ENCODE data around the gene DIDO1. TPM values are rescaled to one million over a fixed set of nuclear protein-coding genes. Genes with fewer than 3 reads are reported as not detected.

The DIDO1 gene
- total and polyA plus RNA-seq, 2 of the 4 experiments (the other 2 are of a cell fraction), result 21.8 to 28.1 TPM

DNA sequence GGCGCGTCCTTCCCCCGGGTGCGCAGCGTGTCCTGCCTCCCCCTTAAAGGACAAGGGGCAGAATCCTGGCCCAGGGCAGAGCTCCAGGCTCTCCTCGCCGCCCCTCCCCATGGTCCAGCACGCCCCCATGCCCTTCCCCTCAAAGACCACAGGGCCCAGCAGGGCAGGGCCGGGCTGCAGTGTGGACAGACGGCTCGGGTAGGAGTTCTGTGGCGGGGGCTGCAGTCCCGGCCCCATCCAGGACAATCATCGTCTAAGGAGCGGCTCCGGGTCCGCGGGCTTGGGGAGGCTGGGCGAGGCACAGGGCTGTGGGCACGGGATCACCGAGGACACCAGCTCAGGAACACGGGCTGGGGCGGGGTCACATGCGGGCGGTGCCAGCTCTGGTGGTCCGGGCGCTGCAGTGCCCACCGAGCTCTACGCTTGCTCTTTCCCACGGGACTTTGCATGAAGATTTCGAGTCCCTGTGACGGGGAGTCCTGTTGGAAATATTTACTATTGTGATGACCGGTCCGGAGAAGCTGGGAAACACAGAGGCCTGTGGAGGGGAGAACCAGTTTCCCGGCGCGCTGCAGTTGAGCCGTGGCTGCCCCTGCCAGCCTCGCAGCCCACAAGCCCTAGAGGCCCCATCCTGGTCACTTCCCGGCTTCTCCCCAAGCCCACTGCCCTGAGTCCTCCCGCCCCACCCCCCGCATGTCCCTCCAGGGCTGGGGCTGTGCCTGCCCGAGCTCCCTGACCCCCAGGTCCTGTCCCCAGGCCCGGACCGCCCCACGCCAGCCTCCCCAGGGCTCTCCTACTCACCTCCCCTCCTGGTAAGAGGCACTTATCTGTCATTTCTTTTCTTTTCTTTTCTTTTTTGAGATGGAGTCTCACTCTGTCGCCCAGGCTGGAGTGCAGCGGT, 46.8 kb upstream of the DIDO1 start:
- no peak overlapping the region for H3K4me3 ChIP-seq (ENCODE audit: insufficient read depth, low read depth, low read length)
- H3K79me1 ChIP-seq (ENCODE audit: low read depth in 1 of 2, low read length in 2 of 2), result no peaks in the 10 kb centered on the region
- no peak overlapping the region for H4K8ac ChIP-seq (ENCODE audit: low read depth in 2 of 2, low read length in 2 of 2)
- DNase-seq, result no peak
- no peak overlapping the region for H2AK5ac ChIP-seq (ENCODE audit: low read depth, low read length)
- no peak for ATAC-seq (ENCODE audit: low read depth)
- H3K9me1 ChIP-seq (ENCODE audit: insufficient read depth, low read length), result no peaks in the 10 kb centered on the region
- no peak overlapping the region for H2BK120ac ChIP-seq (ENCODE audit: low read depth, low read length)
- no peak overlapping the region for H3K14ac ChIP-seq (replicated peaks; ENCODE audit: low read depth, low read length)
- no peak overlapping the region for H2BK20ac ChIP-seq (ENCODE audit: low read depth, low read length)
- TF ChIP-seq CHD1 (IDR thresholded peaks at IDR 0.05; ENCODE audit: low read depth, low read length), result no peak
- no peak for TF ChIP-seq RFX5 (IDR thresholded peaks at IDR 0.05; ENCODE audit: low read depth, low read length)
- no peak for TF ChIP-seq RCOR1 (IDR thresholded peaks at IDR 0.05; ENCODE audit: insufficient replicate concordance, low read length)
- TF ChIP-seq NFE2L2 (IDR thresholded peaks at IDR 0.05; ENCODE audit: low read depth, low read length), result no peak
- no peak for TF ChIP-seq RAD21 (IDR thresholded peaks at IDR 0.05; ENCODE audit: low read length)
- no peak for TF ChIP-seq SMC3 (IDR thresholded peaks at IDR 0.05; ENCODE audit: low read depth, low read length)
- TF ChIP-seq, protein P1, sequence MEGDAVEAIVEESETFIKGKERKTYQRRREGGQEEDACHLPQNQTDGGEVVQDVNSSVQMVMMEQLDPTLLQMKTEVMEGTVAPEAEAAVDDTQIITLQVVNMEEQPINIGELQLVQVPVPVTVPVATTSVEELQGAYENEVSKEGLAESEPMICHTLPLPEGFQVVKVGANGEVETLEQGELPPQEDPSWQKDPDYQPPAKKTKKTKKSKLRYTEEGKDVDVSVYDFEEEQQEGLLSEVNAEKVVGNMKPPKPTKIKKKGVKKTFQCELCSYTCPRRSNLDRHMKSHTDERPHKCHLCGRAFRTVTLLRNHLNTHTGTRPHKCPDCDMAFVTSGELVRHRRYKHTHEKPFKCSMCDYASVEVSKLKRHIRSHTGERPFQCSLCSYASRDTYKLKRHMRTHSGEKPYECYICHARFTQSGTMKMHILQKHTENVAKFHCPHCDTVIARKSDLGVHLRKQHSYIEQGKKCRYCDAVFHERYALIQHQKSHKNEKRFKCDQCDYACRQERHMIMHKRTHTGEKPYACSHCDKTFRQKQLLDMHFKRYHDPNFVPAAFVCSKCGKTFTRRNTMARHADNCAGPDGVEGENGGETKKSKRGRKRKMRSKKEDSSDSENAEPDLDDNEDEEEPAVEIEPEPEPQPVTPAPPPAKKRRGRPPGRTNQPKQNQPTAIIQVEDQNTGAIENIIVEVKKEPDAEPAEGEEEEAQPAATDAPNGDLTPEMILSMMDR (conservative IDR thresholded peaks at IDR 0.05; ENCODE audit: low read depth, low read length), result no peak
- no peak for TF ChIP-seq MAFK (IDR thresholded peaks at IDR 0.05; ENCODE audit: low read depth, low read length)
- no peak for TF ChIP-seq FOS (IDR thresholded peaks at IDR 0.05; ENCODE audit: low read depth, low read length)
- TF ChIP-seq BHLHE40 (IDR thresholded peaks at IDR 0.05; ENCODE audit: low read depth, low read length), result no peak
- TF ChIP-seq MXI1 (IDR thresholded peaks at IDR 0.05; ENCODE audit: borderline replicate concordance, low read depth, low read length), result no peak
- no peak for TF ChIP-seq POLR2A (IDR thresholded peaks at IDR 0.05; ENCODE audit: low read depth, low read length)
- TF ChIP-seq, protein P2, sequence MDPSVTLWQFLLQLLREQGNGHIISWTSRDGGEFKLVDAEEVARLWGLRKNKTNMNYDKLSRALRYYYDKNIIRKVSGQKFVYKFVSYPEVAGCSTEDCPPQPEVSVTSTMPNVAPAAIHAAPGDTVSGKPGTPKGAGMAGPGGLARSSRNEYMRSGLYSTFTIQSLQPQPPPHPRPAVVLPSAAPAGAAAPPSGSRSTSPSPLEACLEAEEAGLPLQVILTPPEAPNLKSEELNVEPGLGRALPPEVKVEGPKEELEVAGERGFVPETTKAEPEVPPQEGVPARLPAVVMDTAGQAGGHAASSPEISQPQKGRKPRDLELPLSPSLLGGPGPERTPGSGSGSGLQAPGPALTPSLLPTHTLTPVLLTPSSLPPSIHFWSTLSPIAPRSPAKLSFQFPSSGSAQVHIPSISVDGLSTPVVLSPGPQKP (IDR thresholded peaks at IDR 0.05; ENCODE audit: borderline replicate concordance, low read depth, low read length), result no peak
- no peak for TF ChIP-seq CEBPB (IDR thresholded peaks at IDR 0.05; ENCODE audit: low read depth, low read length)
- TF ChIP-seq, protein P3, sequence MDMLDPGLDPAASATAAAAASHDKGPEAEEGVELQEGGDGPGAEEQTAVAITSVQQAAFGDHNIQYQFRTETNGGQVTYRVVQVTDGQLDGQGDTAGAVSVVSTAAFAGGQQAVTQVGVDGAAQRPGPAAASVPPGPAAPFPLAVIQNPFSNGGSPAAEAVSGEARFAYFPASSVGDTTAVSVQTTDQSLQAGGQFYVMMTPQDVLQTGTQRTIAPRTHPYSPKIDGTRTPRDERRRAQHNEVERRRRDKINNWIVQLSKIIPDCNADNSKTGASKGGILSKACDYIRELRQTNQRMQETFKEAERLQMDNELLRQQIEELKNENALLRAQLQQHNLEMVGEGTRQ (IDR thresholded peaks at IDR 0.05; ENCODE audit: low read depth, low read length), result no peak
- BruUV-seq (replicated peaks), result no TSS peak
- no peak overlapping the region for H3K4ac ChIP-seq (ENCODE audit: low read depth, low read length)
- 16% methylated on average over 20 of the region's 48 CpGs; no CpG with 5 or more reads in 1 of the 2 experiments for WGBS, 2 experiments (ENCODE audit: extremely low coverage in 2 of 2, insufficient read length in 1 of 2)
- ChIA-PET CTCF (interaction anchor here (0.6 to 1.4 kb wide), 7 partner anchors 8 to 36 kb away, joined by 3 to 12 read pairs (median 3); no protein-coding TSS in a partner anchor), POLR2A (ENCODE audit: unreplicated experiment) (no interaction called here)
- intact Hi-C loops (cut with micrococcal nuclease) (loop anchor here (1.0 kb wide), 2 partner anchors 36 to 73 kb away; no protein-coding TSS in a partner anchor), dilution Hi-C loops (cut with HindIII; ENCODE audit: low sequenced_read_pairs, unreplicated experiment) (no loop called here), in situ Hi-C loops (cut with MboI; ENCODE audit: low sequenced_read_pairs) (no loop called here)
- H3K9me3 ChIP-seq (ENCODE audit: control insufficient read depth, insufficient read depth, low read length), result no peaks in the 10 kb centered on the region
- H3K23ac ChIP-seq (ENCODE audit: low read depth, low read length), result no peak overlapping the region
- no peak overlapping the region for H2AK9ac ChIP-seq (replicated peaks; ENCODE audit: low read depth, low read length, poor library complexity)
- no peak overlapping the region for H2BK15ac ChIP-seq (ENCODE audit: low read depth, low read length)
- no peak overlapping the region for H3K27ac ChIP-seq (ENCODE audit: insufficient read depth, low read length)
- H3K36me3 ChIP-seq (ENCODE audit: control insufficient read depth, insufficient read depth, low read length), result no peaks in the 10 kb centered on the region
- H4K20me1 ChIP-seq (ENCODE audit: insufficient read depth, low read length), result no peaks in the 10 kb centered on the region
- no peak overlapping the region for H3K18ac ChIP-seq (ENCODE audit: low read depth, low read length)
- no peak overlapping the region for H3K56ac ChIP-seq (ENCODE audit: extremely low read depth, insufficient read depth, low read length)
- peak overlapping the region; percentile 85 for H2AFZ ChIP-seq (replicated peaks; ENCODE audit: low read length, poor library complexity)
- no peak overlapping the region for H2BK5ac ChIP-seq (ENCODE audit: low read depth, low read length, poor library complexity, severe bottlenecking)
- H3K9ac ChIP-seq (ENCODE audit: low read depth, low read length), result no peak overlapping the region
- peak overlapping the region; percentile 78; the same call in 1 of the 2 replicates for H3K4me2 ChIP-seq (ENCODE audit: low read depth, low read length)
- no peak overlapping the region for H4K91ac ChIP-seq (ENCODE audit: insufficient read depth, low read depth, low read length)
- H3K27me3 ChIP-seq (ENCODE audit: control insufficient read depth, insufficient read depth, low read length), result peaks cover 69% of the 10 kb centered on the region
- no peak overlapping the region for H4K5ac ChIP-seq (ENCODE audit: low read depth, low read length)
- no peaks in the 10 kb centered on the region for H3K4me1 ChIP-seq (ENCODE audit: control insufficient read depth, insufficient read depth, low read length)

Measured in IMR-90 (cell line).